Hippocampal formation (tissue), 2 donors: ENCODE results near the gene PDE6D.

Experiments used
- DNase-seq, 2 donors: peaks; one replicate each; lab custom pipeline; 2025; lab: John Stamatoyannopoulos, UW

Gene PDE6D

GRCh38 chr2:231780909-231781797 lies at the start of gene PDE6D:
PDE6D (minus strand) TSS chr2:231781282; CDS start chr2:231781114, 168 bp downstream.
- peak; percentile 98 to 99 for DNase-seq

- DNase-seq, result no peak
These were observed 40.8 kb upstream of the PDE6D start for GRCh38 chr2:231821908-231822307.

GRCh38 chr2:231820786-231821303 lies 39.8 kb upstream of the PDE6D start:
- DNase-seq, result no peak

- DNase-seq, result no peak
These were observed 38.5 kb upstream of the PDE6D start for GRCh38 chr2:231819447-231820042.

- no peak for DNase-seq
These were observed 35.4 kb upstream of the PDE6D start for GRCh38 chr2:231816327-231817026.

GRCh38 chr2:231810905-231811304 lies 29.8 kb upstream of the PDE6D start:
- no peak for DNase-seq

- DNase-seq, result no peak
These were observed 25.9 kb upstream of the PDE6D start for GRCh38 chr2:231807020-231807419.

GRCh38 chr2:231803501-231804138 lies 22.5 kb upstream of the PDE6D start:
- no peak for DNase-seq

GRCh38 chr2:231800493-231801091 lies 19.5 kb upstream of the PDE6D start:
- no peak for DNase-seq

GRCh38 chr2:231795525-231796327 lies 14.6 kb upstream of the PDE6D start:
- no peak for DNase-seq

- DNase-seq, result no peak
These were observed 13.3 kb upstream of the PDE6D start for GRCh38 chr2:231794383-231794782.

- DNase-seq, result no peak
These were observed 10.0 kb upstream of the PDE6D start for GRCh38 chr2:231791107-231791506.

- no peak for DNase-seq
These were observed 5.8 kb upstream of the PDE6D start for GRCh38 chr2:231786917-231787292.

- peak; percentile 63 to 70 for DNase-seq
These were observed 5.3 kb upstream of the PDE6D start, which contains the start of gene COPS7B for GRCh38 chr2:231786177-231786916. COPS7B (plus strand) TSS chr2:231786445; CDS start chr2:231788571, 2,126 bp downstream.

GRCh38 chr2:231785822-231786176 lies 4.7 kb upstream of the PDE6D start:
- DNase-seq, result no peak

- DNase-seq, result no peak
These were observed 4.3 kb upstream of the PDE6D start for GRCh38 chr2:231785413-231785812.

GRCh38 chr2:231781798-231782726 lies 980 bp upstream of the PDE6D start:
- peak in 1 of 2 donors; percentile 52 for DNase-seq

- DNase-seq, result no peak
These were observed 766 bp downstream of the PDE6D start for GRCh38 chr2:231780123-231780908.
